Neural progenitor cell (in vitro differentiated cells): ENCODE data around the gene S1PR5. TPM values are rescaled to one million over a fixed set of nuclear protein-coding genes. Genes with fewer than 3 reads are reported as not detected.

Experiments
- DNase-seq: peaks from one replicate; pipeline ENCODE4 v3.0.0-alpha.2; 2016; ENCODE audit warnings: low spot score
- H2AFZ ChIP-seq: fragments of 200-600 bp; sonication (generic); replicated peaks from 2 replicates; pipeline ENCODE4 v1.6.1; 2016; ENCODE audit warnings: antibody characterized with exemption
- H3F3A ChIP-seq: fragments of 200-600 bp; sonication (generic); 2 replicates; pipeline ENCODE4 v1.6.1; 2016; ENCODE audit warnings: antibody characterized with exemption, low read depth
- H3K27ac ChIP-seq: fragments of 200-600 bp; sonication (generic); 2 replicates; pipeline ENCODE4 v1.5.1; 2016; ENCODE audit warnings: mild to moderate bottlenecking
- H3K27me3 ChIP-seq: fragments of 200-600 bp; sonication (generic); 2 replicates; pipeline ENCODE4 v1.6.1; 2016; ENCODE audit warnings: mild to moderate bottlenecking, moderate library complexity
- H3K36me3 ChIP-seq: fragments of 200-600 bp; sonication (generic); 2 replicates; pipeline ENCODE4 v1.5.1; 2016
- H3K4me1 ChIP-seq: fragments of 200-600 bp; sonication (generic); 2 replicates; pipeline ENCODE4 v1.6.1; 2016; ENCODE audit warnings: mixed run types
- H3K4me2 ChIP-seq: fragments of 200-600 bp; sonication (generic); 2 replicates; pipeline ENCODE4 v1.6.1; 2016
- H3K4me3 ChIP-seq: fragments of 200-600 bp; sonication (generic); 2 replicates; pipeline ENCODE4 v1.5.1; 2016
- H3K79me2 ChIP-seq: fragments of 200-600 bp; sonication (generic); 2 replicates; pipeline ENCODE4 v1.6.1; 2016; ENCODE audit warnings: low read depth
- H3K9ac ChIP-seq: fragments of 200-600 bp; sonication (generic); 2 replicates; pipeline ENCODE4 v1.6.1; 2016
- H3K9me3 ChIP-seq: fragments of 200-600 bp; sonication (generic); 2 replicates; pipeline ENCODE4 v1.5.1; 2016; ENCODE audit warnings: low read depth
- H4K20me1 ChIP-seq: fragments of 200-600 bp; sonication (generic); 2 replicates; pipeline ENCODE4 v1.6.1; 2016; ENCODE audit warnings: low read depth
- H3K27ac Mint-ChIP-seq: 3 replicates; pipeline ENCODE4 v1.8.0; 2021; ENCODE audit warnings: mixed read lengths
- H3K27me3 Mint-ChIP-seq: 2 replicates; pipeline ENCODE4 v1.8.0; 2022; ENCODE audit warnings: low read depth, mild to moderate bottlenecking, inconsistent platforms, moderate library complexity, mixed read lengths; ENCODE audit not compliant: insufficient read depth
- H3K36me3 Mint-ChIP-seq: 3 replicates; pipeline ENCODE4 v1.8.0; 2021; ENCODE audit warnings: mixed read lengths
- H3K4me1 Mint-ChIP-seq: 3 replicates; pipeline ENCODE4 v1.8.0; 2021; ENCODE audit warnings: mixed read lengths
- H3K4me3 Mint-ChIP-seq: 3 replicates; pipeline ENCODE4 v1.8.0; 2021; ENCODE audit warnings: mild to moderate bottlenecking, moderate library complexity, mixed read lengths
- H3K9me3 Mint-ChIP-seq: 3 replicates; pipeline ENCODE4 v1.8.0; 2020; ENCODE audit warnings: mixed read lengths
- CTCF ChIP-seq: fragments of 200-600 bp; sonication (generic); IDR thresholded peaks from 2 replicates; pipeline ENCODE4 v1.5.1; 2017; ENCODE audit warnings: antibody characterized with exemption, mild to moderate bottlenecking
- EZH2 ChIP-seq: fragments of 200-600 bp; sonication (generic); IDR thresholded peaks from 2 replicates; pipeline ENCODE4 v1.6.1; 2017; ENCODE audit warnings: antibody characterized with exemption, mild to moderate bottlenecking, moderate library complexity
- EZH2phosphoT487 ChIP-seq: fragments of 200-600 bp; sonication (generic); IDR thresholded peaks from 2 replicates; pipeline ENCODE4 v1.6.1; 2017; ENCODE audit warnings: antibody characterized with exemption
- total RNA-seq: library from RNA; depleted of rRNA; stranded (reverse); fragments of >200 nt; gene quantifications from 2 replicates; pipeline ENCODE4 v1.2.3, GENCODE V29; 2015; ENCODE audit warnings: low replicate concordance

Gene S1PR5
- total RNA-seq, 1 donor from 2014 or later = 0.15 TPM

- H3K4me2 ChIP-seq = no peak overlapping the region
- TF ChIP-seq CTCF = no peak
- TF ChIP-seq EZH2phosphoT487 = no peak
- TF ChIP-seq EZH2 = no peak
- H3K36me3 Mint-ChIP-seq = no peaks in the 10 kb centered on the region
- no peak for DNase-seq
- no peak overlapping the region for H3K27ac Mint-ChIP-seq
- no peak overlapping the region for H3K4me3 Mint-ChIP-seq
- H2AFZ ChIP-seq = no peak overlapping the region
- H3F3A ChIP-seq = peaks cover 9% of the 10 kb centered on the region
- H3K27me3 Mint-ChIP-seq = peaks cover 5% of the 10 kb centered on the region
- no peaks in the 10 kb centered on the region for H3K4me1 ChIP-seq
- H3K9me3 Mint-ChIP-seq = no peaks in the 10 kb centered on the region
- no peaks in the 10 kb centered on the region for H3K9me3 ChIP-seq
- H3K27ac ChIP-seq = no peak overlapping the region
- H3K9ac ChIP-seq = no peak overlapping the region
- peaks cover 8% of the 10 kb centered on the region for H3K4me1 Mint-ChIP-seq
- peaks cover 25% of the 10 kb centered on the region for H3K27me3 ChIP-seq
- no peaks in the 10 kb centered on the region for H3K36me3 ChIP-seq
- no peaks in the 10 kb centered on the region for H3K79me2 ChIP-seq
- H3K4me3 ChIP-seq = no peak overlapping the region
- no peaks in the 10 kb centered on the region for H4K20me1 ChIP-seq
Observed at GRCh38 chr19:10478476-10478875, 38.8 kb downstream of the S1PR5 start.

GRCh38 chr19:10474962-10475451, 42.2 kb downstream of the S1PR5 start:
- peaks cover 8% of the 10 kb centered on the region for H3K4me1 Mint-ChIP-seq
- Histone ChIP-seq H3K27ac (no peak overlapping the region), H3K27me3 (peaks cover 20% of the 10 kb centered on the region), H4K20me1 (no peaks in the 10 kb centered on the region), H3K9me3 (no peaks in the 10 kb centered on the region), H3K9ac (no peak overlapping the region), H3K4me2 (no peak overlapping the region), H3F3A (peaks cover 9% of the 10 kb centered on the region), H2AFZ (no peak overlapping the region), H3K4me1 (no peaks in the 10 kb centered on the region), H3K79me2 (no peaks in the 10 kb centered on the region), H3K36me3 (no peaks in the 10 kb centered on the region), H3K4me3 (no peak overlapping the region)
- no peak for TF ChIP-seq EZH2
- no peak for TF ChIP-seq EZH2phosphoT487
- TF ChIP-seq CTCF = no peak
- H3K4me3 Mint-ChIP-seq = no peak overlapping the region
- H3K27me3 Mint-ChIP-seq = peaks cover 5% of the 10 kb centered on the region
- no peaks in the 10 kb centered on the region for H3K36me3 Mint-ChIP-seq
- H3K9me3 Mint-ChIP-seq = no peaks in the 10 kb centered on the region
- no peak overlapping the region for H3K27ac Mint-ChIP-seq
- DNase-seq = no peak

- Histone ChIP-seq H3K27me3 (peaks cover 2% of the 10 kb centered on the region), H3K9ac (no peak overlapping the region), H3K4me2 (no peak overlapping the region), H3K36me3 (no peaks in the 10 kb centered on the region), H3K9me3 (no peaks in the 10 kb centered on the region), H3K4me3 (no peak overlapping the region), H3F3A (peaks cover 4% of the 10 kb centered on the region), H3K79me2 (no peaks in the 10 kb centered on the region), H3K4me1 (peaks cover 13% of the 10 kb centered on the region), H3K27ac (no peak overlapping the region), H2AFZ (no peak overlapping the region), H4K20me1 (no peaks in the 10 kb centered on the region)
- Mint-ChIP-seq H3K36me3 (no peaks in the 10 kb centered on the region), H3K9me3 (no peaks in the 10 kb centered on the region), H3K4me3 (no peak overlapping the region), H3K27ac (no peak overlapping the region), H3K4me1 (peaks cover 11% of the 10 kb centered on the region), H3K27me3 (peaks cover 6% of the 10 kb centered on the region)
- DNase-seq = no peak
- TF ChIP-seq CTCF (no peak), EZH2 (no peak), EZH2phosphoT487 (no peak)
Observed at GRCh38 chr19:10473192-10473591, 44.1 kb downstream of the S1PR5 start.
